Hepatocyte (in vitro differentiated cells): ENCODE measurements around the gene MRPL36.

Experiments used
- CTCF ChIP-seq: fragments of 200-600 bp; sonication (generic); IDR thresholded peaks from 2 replicates; pipeline ENCODE4 v1.5.1; 2016; ENCODE audit warnings: antibody characterized with exemption, mild to moderate bottlenecking; ENCODE audit not compliant: poor library complexity
- EZH2 ChIP-seq: fragments of 200-600 bp; sonication (generic); IDR thresholded peaks from 2 replicates; pipeline ENCODE4 v1.6.1; 2016; ENCODE audit warnings: antibody characterized with exemption, mild to moderate bottlenecking, borderline replicate concordance
- EZH2phosphoT487 ChIP-seq: fragments of 200-600 bp; sonication (generic); IDR thresholded peaks from one replicate; pipeline ENCODE4 v1.6.1; 2018; ENCODE audit warnings: antibody characterized with exemption, mild to moderate bottlenecking, low read depth, moderate library complexity; ENCODE audit not compliant: unreplicated experiment, severe bottlenecking

- no peak for TF ChIP-seq EZH2
- no peak for TF ChIP-seq CTCF
- no peak for TF ChIP-seq EZH2phosphoT487
These were observed 38.2 kb downstream of the MRPL36 start for GRCh38 chr5:1761453-1761755.
